CD14-positive monocyte (primary cell): ENCODE measurements around the gene MRPL42. TPM values are rescaled to one million over a fixed set of nuclear protein-coding genes. Genes with fewer than 3 reads are reported as not detected.

ENCODE experiments used
- DNase-seq, 3 donors: peaks; one replicate each; pipeline ENCODE4 v3.0.0-alpha.2; 2011 to 2022
- H2AFZ ChIP-seq: 2 replicates; pipeline ENCODE4 v1.6.0; 2012; ENCODE audit warnings: mild to moderate bottlenecking, low read depth, low read length, inconsistent platforms; ENCODE audit not compliant: insufficient read depth, poor library complexity, severe bottlenecking
- H3K27ac ChIP-seq, 2 donors: 1 replicate in 1 of 2; 2 replicates in 1 of 2; pipeline ENCODE4 v1.5.1; 2012 to 2013; ENCODE audit warnings: low read length in 2 of 2, control low read depth in 1 of 2, inconsistent platforms in 1 of 2, low read depth in 1 of 2, mild to moderate bottlenecking in 1 of 2
- H3K27me3 ChIP-seq, 2 donors: one replicate each; pipeline versions ENCODE4 v1.6.0 to v1.6.1; 2011 to 2013; ENCODE audit warnings: low read length in 2 of 2; ENCODE audit not compliant: control insufficient read depth in 2 of 2, insufficient read depth in 2 of 2
- H3K36me3 ChIP-seq, 2 donors: replicated peaks in 1 of 2; 1 replicate in 1 of 2; 2 replicates in 1 of 2; pipeline versions ENCODE4 v1.5.1 to v1.6.1; 2012 to 2013; ENCODE audit warnings: low read length in 2 of 2, control low read depth in 1 of 2, inconsistent platforms in 1 of 2, mild to moderate bottlenecking in 1 of 2; ENCODE audit not compliant: insufficient read depth in 2 of 2, control insufficient read depth in 1 of 2
- H3K4me1 ChIP-seq, 2 donors: 1 replicate in 1 of 2; 2 replicates in 1 of 2; pipeline versions ENCODE4 v1.5.1 to v1.6.1; 2012 to 2013; ENCODE audit warnings: low read length in 2 of 2, control low read depth in 1 of 2, inconsistent platforms in 1 of 2, mild to moderate bottlenecking in 1 of 2, moderate library complexity in 1 of 2; ENCODE audit not compliant: insufficient read depth in 2 of 2, control insufficient read depth in 1 of 2
- H3K4me2 ChIP-seq: replicated peaks from 2 replicates; pipeline ENCODE3; 2012; ENCODE audit warnings: low read length, moderate library complexity, mild to moderate bottlenecking; ENCODE audit not compliant: poor library complexity, severe bottlenecking; ENCODE audit errors: extremely low read depth
- H3K4me3 ChIP-seq, 3 experiments: fragments of 200-600 bp in 1 of 3; sonication (generic) in 1 of 3; replicated peaks in 1 of 3; 1 replicate in 2 of 3; 2 replicates in 1 of 3; pipeline ENCODE4 v1.5.1; 2011 to 2013; ENCODE audit warnings: low read length in 3 of 3, mild to moderate bottlenecking in 3 of 3, control low read depth in 2 of 3, low read depth in 2 of 3, inconsistent platforms in 1 of 3, moderate library complexity in 1 of 3
- H3K79me2 ChIP-seq: 2 replicates; pipeline ENCODE4 v1.6.0; 2012; ENCODE audit warnings: mild to moderate bottlenecking, control low read depth, inconsistent platforms, low read length, moderate library complexity; ENCODE audit not compliant: insufficient read depth
- H3K9ac ChIP-seq: 2 replicates; pipeline ENCODE4 v1.6.0; 2017; ENCODE audit warnings: low read length, mild to moderate bottlenecking; ENCODE audit not compliant: insufficient read depth, poor library complexity, severe bottlenecking
- H3K9me3 ChIP-seq, 2 donors: replicated peaks in 1 of 2; 1 replicate in 1 of 2; 2 replicates in 1 of 2; pipeline versions ENCODE4 v1.5.1 to v1.6.1; 2012 to 2013; ENCODE audit warnings: low read length in 2 of 2, control low read depth in 1 of 2; ENCODE audit not compliant: control insufficient read depth in 1 of 2, insufficient read depth in 1 of 2
- H4K20me1 ChIP-seq: 2 replicates; pipeline ENCODE4 v1.6.0; 2012; ENCODE audit warnings: mild to moderate bottlenecking, low read length, control low read depth, moderate library complexity; ENCODE audit not compliant: insufficient read depth
- H3K27ac Mint-ChIP-seq, 7 donors: one replicate each; pipeline ENCODE4 v1.8.0; 2020; ENCODE audit warnings: mild to moderate bottlenecking in 7 of 7, mixed read lengths in 7 of 7, moderate library complexity in 6 of 7, inconsistent platforms in 2 of 7
- H3K27me3 Mint-ChIP-seq, 3 donors: one replicate each; pipeline ENCODE4 v1.8.0; 2021 to 2022; ENCODE audit warnings: low read depth in 3 of 3, mild to moderate bottlenecking in 3 of 3, mixed read lengths in 3 of 3, moderate library complexity in 3 of 3, inconsistent platforms in 1 of 3
- H3K36me3 Mint-ChIP-seq, 2 donors: one replicate each; pipeline ENCODE4 v1.8.0; 2020; ENCODE audit warnings: mixed read lengths in 2 of 2, inconsistent platforms in 1 of 2, mild to moderate bottlenecking in 1 of 2
- H3K4me1 Mint-ChIP-seq: one replicate; pipeline ENCODE4 v1.8.0; 2020; ENCODE audit warnings: mild to moderate bottlenecking, mixed read lengths
- H3K4me3 Mint-ChIP-seq, 2 donors: one replicate each; pipeline ENCODE4 v1.8.0; 2020; ENCODE audit warnings: mild to moderate bottlenecking in 2 of 2, mixed read lengths in 2 of 2, moderate library complexity in 1 of 2
- H3K9me3 Mint-ChIP-seq, 7 donors: one replicate each; pipeline ENCODE4 v1.8.0; 2020 to 2022; ENCODE audit warnings: mixed read lengths in 7 of 7, mild to moderate bottlenecking in 6 of 7, moderate library complexity in 6 of 7, inconsistent platforms in 2 of 7
- CTCF ChIP-seq: fragments of 200-600 bp; IDR thresholded peaks from one replicate; pipeline ENCODE4 v1.8.0; 2022; ENCODE audit warnings: antibody characterized with exemption, mild to moderate bottlenecking
- WGBS: methylation state at CpG from one replicate; pipeline ENCODE4 v1.1.5; 2013; ENCODE audit warnings: missing lambda C conversion rate; ENCODE audit not compliant: insufficient coverage; 5-methylcytosine and 5-hydroxymethylcytosine counted together
- intact Hi-C, 2 donors: fragments of 100-400 bp; cut with micrococcal nuclease; formaldehyde crosslinking; loops; one replicate each; pipeline versions ENCODE4 v1.15.0 to v1.15.1; 2023
- polyA plus RNA-seq, 3 donors: library from polyadenylated mRNA; depleted of rRNA in 1 of 3; unstranded in 2 of 3; stranded (reverse) in 1 of 3; fragments of 300-500 nt in 2 of 3; fragments of >200 nt in 1 of 3; fragmentation: Illumina TruSeq in 2 of 3; gene quantifications; 1 replicate in 2 of 3; 2 replicates in 1 of 3; pipeline ENCODE4 v1.2.3, GENCODE V29; 2012 to 2021

Gene MRPL42
- polyA plus RNA-seq, 3 donors: 15.7 to 68.3 (median 62.8) TPM

DNA sequence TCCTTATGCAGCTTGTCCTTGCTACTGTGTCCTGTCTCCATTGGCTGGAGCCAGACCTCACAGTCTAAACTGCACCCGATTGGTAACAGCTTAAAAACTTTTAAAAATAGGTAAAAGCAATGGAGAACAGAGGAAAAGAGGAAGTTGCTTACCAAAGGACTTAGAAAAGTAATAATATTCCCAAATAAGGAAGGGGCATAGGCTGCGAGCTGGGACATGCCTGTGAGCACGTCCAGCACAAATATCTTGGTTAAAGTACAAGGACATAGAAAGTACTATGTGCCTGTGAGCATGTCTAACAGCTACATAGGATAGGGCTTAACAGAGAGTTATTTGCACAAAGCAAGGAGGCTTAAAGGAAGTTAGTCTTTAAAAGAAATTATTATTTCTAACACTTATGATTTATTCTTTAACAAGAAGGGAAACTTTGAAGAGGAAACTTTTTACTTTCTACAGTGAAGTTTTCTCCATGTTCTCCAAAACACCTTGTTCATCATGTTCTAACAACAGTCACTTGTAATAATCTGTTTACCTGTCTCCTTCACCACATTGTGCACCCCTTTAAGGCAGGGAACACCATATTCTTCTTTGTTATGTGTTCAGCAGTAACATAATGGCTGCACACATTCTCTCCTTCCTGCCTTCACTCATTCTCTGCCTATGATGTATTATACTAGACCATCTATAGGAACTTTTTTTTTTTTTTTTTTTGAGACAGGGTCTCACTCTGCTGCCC, 15.7 kb upstream of the MRPL42 start:
- no peak overlapping the region for H3K4me3 Mint-ChIP-seq
- no peaks in the 10 kb centered on the region for H3K9me3 ChIP-seq
- H3K4me2 ChIP-seq: no peak overlapping the region
- H3K27me3 Mint-ChIP-seq: peaks cover 2 to 8% (median 6%) of the 10 kb centered on the region in 3 donors
- no peaks in the 10 kb centered on the region for H3K79me2 ChIP-seq
- H2AFZ ChIP-seq: no peak overlapping the region
- no peaks in the 10 kb centered on the region for H3K36me3 ChIP-seq
- WGBS: no CpG with 5 or more reads among the region's 3 CpGs
- H3K27me3 ChIP-seq: no peaks in the 10 kb centered on the region
- no peak overlapping the region for H3K27ac Mint-ChIP-seq
- no peak for TF ChIP-seq CTCF
- H3K4me3 ChIP-seq: no peak overlapping the region
- intact Hi-C loops: no loop called here
- H3K27ac ChIP-seq: no peak overlapping the region
- peaks cover 0 to 3% (median 0%) of the 10 kb centered on the region in 7 donors for H3K9me3 Mint-ChIP-seq
- no peak overlapping the region for H3K9ac ChIP-seq
- no peaks in the 10 kb centered on the region for H4K20me1 ChIP-seq
- H3K36me3 Mint-ChIP-seq: no peaks in the 10 kb centered on the region
- H3K4me1 ChIP-seq: no peaks in the 10 kb centered on the region
- no peak for DNase-seq
- H3K4me1 Mint-ChIP-seq: peaks cover 2% of the 10 kb centered on the region

- intact Hi-C loops: no loop called here
- H3K27me3 ChIP-seq: no peaks in the 10 kb centered on the region
- Mint-ChIP-seq H3K4me1 (peaks cover 2% of the 10 kb centered on the region), H3K27me3 (peaks cover 2 to 8% (median 6%) of the 10 kb centered on the region in 3 donors), H3K36me3 (no peaks in the 10 kb centered on the region), H3K4me3 (no peak overlapping the region), H3K9me3 (peaks cover 0 to 4% (median 0%) of the 10 kb centered on the region in 7 donors), H3K27ac (no peak overlapping the region)
- H3K4me2 ChIP-seq: no peak overlapping the region
- 86% methylated on average over 4 of the region's 5 CpGs for WGBS
- no peak for DNase-seq
- no peaks in the 10 kb centered on the region for H3K36me3 ChIP-seq
- H3K79me2 ChIP-seq: no peaks in the 10 kb centered on the region
- H3K27ac ChIP-seq: no peak overlapping the region
- no peak overlapping the region for H2AFZ ChIP-seq
- no peaks in the 10 kb centered on the region for H4K20me1 ChIP-seq
- H3K9ac ChIP-seq: no peak overlapping the region
- H3K4me3 ChIP-seq: no peak overlapping the region
- no peak for TF ChIP-seq CTCF
- no peaks in the 10 kb centered on the region for H3K9me3 ChIP-seq
- no peaks in the 10 kb centered on the region for H3K4me1 ChIP-seq
Measured at GRCh38 chr12:93453633-93454032, 13.7 kb upstream of the MRPL42 start.
